ENCODE measurements around the gene ZDHHC3.

Gene ZDHHC3

GRCh38 chr3:44924457-44925084, 51.4 kb downstream of the ZDHHC3 start:
- TF ChIP-seq RAD21 (IDR thresholded peaks at IDR 0.05; ENCODE audit: low read depth), result no peak
- TF ChIP-seq CREB1 (IDR thresholded peaks at IDR 0.05; ENCODE audit: low read depth), result no peak
- no peak for TF ChIP-seq EP300 (IDR thresholded peaks at IDR 0.05; ENCODE audit: borderline replicate concordance)
- TF ChIP-seq FOXM1 (IDR thresholded peaks at IDR 0.05; ENCODE audit: borderline replicate concordance, low read depth), result no peak
- TF ChIP-seq TCF12 (IDR thresholded peaks at IDR 0.05; ENCODE audit: low read depth), result no peak
- TF ChIP-seq EGR1 (IDR thresholded peaks at IDR 0.05), result no peak
- TF ChIP-seq TAF1 (IDR thresholded peaks at IDR 0.05; ENCODE audit: low read depth), result no peak
- no peak for TF ChIP-seq REST (IDR thresholded peaks at IDR 0.05; ENCODE audit: low read depth)
- no peak for TF ChIP-seq CEBPB (IDR thresholded peaks at IDR 0.05)
- no peak for TF ChIP-seq NFIC (IDR thresholded peaks at IDR 0.05)
- TF ChIP-seq, protein P1, sequence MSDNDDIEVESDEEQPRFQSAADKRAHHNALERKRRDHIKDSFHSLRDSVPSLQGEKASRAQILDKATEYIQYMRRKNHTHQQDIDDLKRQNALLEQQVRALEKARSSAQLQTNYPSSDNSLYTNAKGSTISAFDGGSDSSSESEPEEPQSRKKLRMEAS (IDR thresholded peaks at IDR 0.05), result no peak
- no peak for TF ChIP-seq YY1 (IDR thresholded peaks at IDR 0.05; ENCODE audit: low read depth)
- TF ChIP-seq TEAD4 (IDR thresholded peaks at IDR 0.05), result no peak
- no peak for TF ChIP-seq USF1 (IDR thresholded peaks at IDR 0.05)
- no peak for TF ChIP-seq ZBTB7A (IDR thresholded peaks at IDR 0.05; ENCODE audit: low read depth)

GRCh38 chr3:44923632-44924456, 52.1 kb downstream of the ZDHHC3 start:
- TF ChIP-seq NFIC (IDR thresholded peaks at IDR 0.05), result no peak

GRCh38 chr3:44920081-44920480, 55.9 kb downstream of the ZDHHC3 start:
- TF ChIP-seq CREB1 (IDR thresholded peaks at IDR 0.05; ENCODE audit: low read depth) (no peak), RAD21 (IDR thresholded peaks at IDR 0.05; ENCODE audit: low read depth) (no peak), CEBPB (IDR thresholded peaks at IDR 0.05) (no peak), ZBTB7A (IDR thresholded peaks at IDR 0.05; ENCODE audit: low read depth) (no peak), EP300 (IDR thresholded peaks at IDR 0.05; ENCODE audit: borderline replicate concordance) (no peak), USF1 (IDR thresholded peaks at IDR 0.05) (no peak), TEAD4 (IDR thresholded peaks at IDR 0.05) (no peak), FOXM1 (IDR thresholded peaks at IDR 0.05; ENCODE audit: borderline replicate concordance, low read depth) (no peak), YY1 (IDR thresholded peaks at IDR 0.05; ENCODE audit: low read depth) (no peak), TAF1 (IDR thresholded peaks at IDR 0.05; ENCODE audit: low read depth) (no peak), REST (IDR thresholded peaks at IDR 0.05; ENCODE audit: low read depth) (no peak), NFIC (IDR thresholded peaks at IDR 0.05) (no peak), TCF12 (IDR thresholded peaks at IDR 0.05; ENCODE audit: low read depth) (no peak), EGR1 (IDR thresholded peaks at IDR 0.05) (no peak)
- TF ChIP-seq, protein P1 (IDR thresholded peaks at IDR 0.05), result no peak

GRCh38 chr3:44918581-44918980, 57.4 kb downstream of the ZDHHC3 start:
- no peak for TF ChIP-seq EP300 (IDR thresholded peaks at IDR 0.05; ENCODE audit: borderline replicate concordance)
- TF ChIP-seq, protein P1 (IDR thresholded peaks at IDR 0.05), result no peak
- no peak for TF ChIP-seq ZBTB7A (IDR thresholded peaks at IDR 0.05; ENCODE audit: low read depth)
- TF ChIP-seq CEBPB (IDR thresholded peaks at IDR 0.05), result no peak
- no peak for TF ChIP-seq FOXM1 (IDR thresholded peaks at IDR 0.05; ENCODE audit: borderline replicate concordance, low read depth)
- TF ChIP-seq TEAD4 (IDR thresholded peaks at IDR 0.05), result no peak

- no peak for TF ChIP-seq REST (IDR thresholded peaks at IDR 0.05; ENCODE audit: low read depth)
- TF ChIP-seq YY1 (IDR thresholded peaks at IDR 0.05; ENCODE audit: low read depth), result no peak
- TF ChIP-seq CREB1 (IDR thresholded peaks at IDR 0.05; ENCODE audit: low read depth), result no peak
- TF ChIP-seq NFIC (IDR thresholded peaks at IDR 0.05), result no peak
- TF ChIP-seq EP300 (IDR thresholded peaks at IDR 0.05; ENCODE audit: borderline replicate concordance), result no peak
- TF ChIP-seq RAD21 (IDR thresholded peaks at IDR 0.05; ENCODE audit: low read depth), result no peak
- no peak for TF ChIP-seq TAF1 (IDR thresholded peaks at IDR 0.05; ENCODE audit: low read depth)
- TF ChIP-seq FOXM1 (IDR thresholded peaks at IDR 0.05; ENCODE audit: borderline replicate concordance, low read depth), result no peak
Observed at GRCh38 chr3:44918087-44918486, 57.9 kb downstream of the ZDHHC3 start.

All from Ishikawa (cell line).